PC-3 (cell line): ENCODE measurements around the gene CERS5.

Experiments used
- CTCF ChIP-seq: fragments of 300-600 bp; sonication (generic); conservative IDR thresholded peaks from 2 replicates; pipeline ENCODE4 v1.5.1; 2017; ENCODE audit warnings: antibody characterized with exemption, low read depth, mild to moderate bottlenecking, low read length
- EZH2 ChIP-seq: fragments of 300-600 bp; sonication (generic); IDR thresholded peaks from one replicate; pipeline ENCODE4 v1.6.1; 2017; ENCODE audit warnings: antibody characterized with exemption, mild to moderate bottlenecking, low read length; ENCODE audit not compliant: unreplicated experiment
- EZH2phosphoT487 ChIP-seq: fragments of 300-600 bp; sonication (generic); IDR thresholded peaks from 2 replicates; pipeline ENCODE4 v1.6.1; 2018; ENCODE audit warnings: mild to moderate bottlenecking, antibody characterized with exemption, low read length, borderline replicate concordance

- TF ChIP-seq CTCF (no peak), EZH2phosphoT487 (no peak), EZH2 (no peak)
Observed at GRCh38 chr12:50103351-50103750, 63.8 kb downstream of the CERS5 start.
